Endothelial cell of umbilical vein (primary cell): ENCODE results near the gene TROAP.

Experiments used
- EZH2 ChIP-seq: IDR thresholded peaks from 2 replicates; pipeline ENCODE4 v1.6.1; 2012; ENCODE audit warnings: borderline replicate concordance, low read depth, mild to moderate bottlenecking, moderate library complexity, low read length, inconsistent platforms; ENCODE audit not compliant: severe bottlenecking
- GATA2 ChIP-seq: IDR thresholded peaks from 2 replicates; pipeline ENCODE4 v1.7.0; 2011; ENCODE audit warnings: low read depth, mild to moderate bottlenecking, moderate library complexity, mixed read lengths, low read length; ENCODE audit not compliant: insufficient read length, insufficient read depth
- JUN ChIP-seq: IDR thresholded peaks from 2 replicates; pipeline ENCODE4 v1.6.1; 2011; ENCODE audit warnings: borderline replicate concordance, low read depth; ENCODE audit not compliant: insufficient read length, insufficient read depth
- POLR2AphosphoS5 ChIP-seq: IDR thresholded peaks from 2 replicates; pipeline ENCODE4 v1.6.1; 2012; ENCODE audit warnings: low read depth, mild to moderate bottlenecking, control low read depth, low read length, moderate library complexity; ENCODE audit not compliant: insufficient read depth
- TF ChIP-seq, protein P1 (sequence below), 2 donors: IDR thresholded peaks; 1 replicate in 1 of 2; 2 replicates in 1 of 2; pipeline ENCODE4 v1.5.1; 2011; ENCODE audit warnings: low read length in 2 of 2, mild to moderate bottlenecking in 2 of 2, moderate library complexity in 2 of 2, control low read depth in 1 of 2, inconsistent platforms in 1 of 2, low read depth in 1 of 2; ENCODE audit not compliant: insufficient read depth in 1 of 2; ENCODE audit errors: extremely low read depth in 1 of 2
- TF ChIP-seq, protein P2 (sequence below): IDR thresholded peaks from 2 replicates; pipeline ENCODE4 v1.6.1; 2011; ENCODE audit not compliant: insufficient read depth, insufficient read length

DNA sequence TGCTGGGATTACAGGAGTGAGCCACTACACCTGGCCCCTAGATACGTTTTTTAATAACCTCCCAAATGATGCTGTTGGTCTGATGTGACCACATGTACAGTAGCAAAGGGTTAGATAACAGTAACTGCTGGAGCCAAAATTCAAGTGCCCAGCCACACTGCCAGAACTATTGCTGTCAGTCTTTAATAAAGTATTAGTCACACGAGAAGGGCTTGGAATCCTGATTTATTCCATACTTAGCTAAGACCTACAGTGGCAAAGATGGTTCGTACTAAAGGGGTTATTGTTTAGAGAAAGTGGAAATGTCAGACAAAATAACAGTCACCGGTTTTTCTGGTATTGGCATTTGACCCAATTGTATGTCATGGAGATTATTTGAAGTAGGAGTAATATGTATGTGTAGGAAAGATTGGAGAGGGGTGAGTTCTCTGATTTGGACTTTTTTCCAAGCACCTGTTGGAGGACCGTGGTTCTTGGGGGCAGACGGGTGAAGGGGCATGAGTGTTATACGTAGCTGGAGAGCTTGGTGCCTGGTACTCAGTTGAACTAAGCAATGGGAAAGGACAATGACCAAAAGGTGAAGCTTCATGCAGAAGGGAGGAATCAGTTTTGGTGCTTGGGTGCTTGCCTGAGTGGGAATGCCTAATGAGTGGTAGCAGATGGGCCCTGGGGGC is 48.5 kb upstream of the TROAP start:
- TF ChIP-seq, protein P1, sequence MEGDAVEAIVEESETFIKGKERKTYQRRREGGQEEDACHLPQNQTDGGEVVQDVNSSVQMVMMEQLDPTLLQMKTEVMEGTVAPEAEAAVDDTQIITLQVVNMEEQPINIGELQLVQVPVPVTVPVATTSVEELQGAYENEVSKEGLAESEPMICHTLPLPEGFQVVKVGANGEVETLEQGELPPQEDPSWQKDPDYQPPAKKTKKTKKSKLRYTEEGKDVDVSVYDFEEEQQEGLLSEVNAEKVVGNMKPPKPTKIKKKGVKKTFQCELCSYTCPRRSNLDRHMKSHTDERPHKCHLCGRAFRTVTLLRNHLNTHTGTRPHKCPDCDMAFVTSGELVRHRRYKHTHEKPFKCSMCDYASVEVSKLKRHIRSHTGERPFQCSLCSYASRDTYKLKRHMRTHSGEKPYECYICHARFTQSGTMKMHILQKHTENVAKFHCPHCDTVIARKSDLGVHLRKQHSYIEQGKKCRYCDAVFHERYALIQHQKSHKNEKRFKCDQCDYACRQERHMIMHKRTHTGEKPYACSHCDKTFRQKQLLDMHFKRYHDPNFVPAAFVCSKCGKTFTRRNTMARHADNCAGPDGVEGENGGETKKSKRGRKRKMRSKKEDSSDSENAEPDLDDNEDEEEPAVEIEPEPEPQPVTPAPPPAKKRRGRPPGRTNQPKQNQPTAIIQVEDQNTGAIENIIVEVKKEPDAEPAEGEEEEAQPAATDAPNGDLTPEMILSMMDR (IDR thresholded peaks at IDR 0.05; ENCODE audit: extremely low read depth in 1 of 2, insufficient read depth in 1 of 2, low read depth in 1 of 2, low read length in 2 of 2), result no peak
- no peak for TF ChIP-seq EZH2
- no peak for TF ChIP-seq JUN
- TF ChIP-seq POLR2AphosphoS5, result peak; percentile 54
- TF ChIP-seq, protein P2, sequence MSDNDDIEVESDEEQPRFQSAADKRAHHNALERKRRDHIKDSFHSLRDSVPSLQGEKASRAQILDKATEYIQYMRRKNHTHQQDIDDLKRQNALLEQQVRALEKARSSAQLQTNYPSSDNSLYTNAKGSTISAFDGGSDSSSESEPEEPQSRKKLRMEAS, result no peak
- no peak for TF ChIP-seq GATA2
